Measurements from ENCODE around the gene ERMARD.
A peak's percentile ranks its signal among the peaks of the same experiment; 100 is the strongest.

The ERMARD gene

DNA sequence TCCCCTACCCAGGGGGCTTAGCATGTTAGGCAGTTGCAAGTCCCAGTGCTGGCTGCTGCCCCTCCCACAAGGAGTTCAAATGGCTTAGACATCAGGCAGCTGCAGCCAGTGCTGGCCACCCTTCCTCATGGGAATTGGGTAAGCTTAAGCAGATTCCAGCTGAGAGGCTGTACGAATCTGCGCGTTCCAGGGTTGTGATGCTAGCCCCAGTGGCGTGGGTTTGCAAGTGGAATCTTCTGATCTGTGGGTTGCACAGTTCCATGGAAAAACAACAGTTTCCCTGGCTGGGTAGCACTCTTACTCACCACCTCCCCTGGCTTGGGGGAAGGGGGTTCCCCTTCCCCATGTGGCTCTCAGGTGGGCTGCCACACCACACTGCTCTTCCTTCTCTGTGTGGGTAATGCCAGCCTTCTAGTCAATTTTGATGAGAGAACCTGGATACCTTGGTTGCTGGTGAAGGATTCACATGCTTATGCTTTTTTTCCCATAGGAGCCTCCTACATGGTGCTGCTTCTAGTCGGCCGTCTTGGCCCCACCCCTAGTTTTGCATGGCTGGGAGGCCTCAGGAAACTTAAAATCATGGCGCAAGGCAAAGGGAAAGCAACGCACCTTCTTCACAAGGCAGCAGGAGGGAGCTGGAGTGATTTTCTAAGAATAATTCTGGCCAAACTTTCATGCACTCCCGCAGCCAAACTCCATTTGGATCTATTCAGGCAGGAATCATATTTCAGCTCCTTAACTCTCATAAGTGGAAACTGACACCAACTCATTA, 13.0 kb upstream of the ERMARD start:
- DNase-seq (ENCODE audit: low read depth): no peak
- TF ChIP-seq, protein P1, sequence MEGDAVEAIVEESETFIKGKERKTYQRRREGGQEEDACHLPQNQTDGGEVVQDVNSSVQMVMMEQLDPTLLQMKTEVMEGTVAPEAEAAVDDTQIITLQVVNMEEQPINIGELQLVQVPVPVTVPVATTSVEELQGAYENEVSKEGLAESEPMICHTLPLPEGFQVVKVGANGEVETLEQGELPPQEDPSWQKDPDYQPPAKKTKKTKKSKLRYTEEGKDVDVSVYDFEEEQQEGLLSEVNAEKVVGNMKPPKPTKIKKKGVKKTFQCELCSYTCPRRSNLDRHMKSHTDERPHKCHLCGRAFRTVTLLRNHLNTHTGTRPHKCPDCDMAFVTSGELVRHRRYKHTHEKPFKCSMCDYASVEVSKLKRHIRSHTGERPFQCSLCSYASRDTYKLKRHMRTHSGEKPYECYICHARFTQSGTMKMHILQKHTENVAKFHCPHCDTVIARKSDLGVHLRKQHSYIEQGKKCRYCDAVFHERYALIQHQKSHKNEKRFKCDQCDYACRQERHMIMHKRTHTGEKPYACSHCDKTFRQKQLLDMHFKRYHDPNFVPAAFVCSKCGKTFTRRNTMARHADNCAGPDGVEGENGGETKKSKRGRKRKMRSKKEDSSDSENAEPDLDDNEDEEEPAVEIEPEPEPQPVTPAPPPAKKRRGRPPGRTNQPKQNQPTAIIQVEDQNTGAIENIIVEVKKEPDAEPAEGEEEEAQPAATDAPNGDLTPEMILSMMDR (IDR thresholded peaks at IDR 0.05; ENCODE audit: insufficient read depth, low read depth, low read length, missing control alignments): no peak
- H3K4me3 ChIP-seq (ENCODE audit: low read depth, low read length): no peak overlapping the region

DNA sequence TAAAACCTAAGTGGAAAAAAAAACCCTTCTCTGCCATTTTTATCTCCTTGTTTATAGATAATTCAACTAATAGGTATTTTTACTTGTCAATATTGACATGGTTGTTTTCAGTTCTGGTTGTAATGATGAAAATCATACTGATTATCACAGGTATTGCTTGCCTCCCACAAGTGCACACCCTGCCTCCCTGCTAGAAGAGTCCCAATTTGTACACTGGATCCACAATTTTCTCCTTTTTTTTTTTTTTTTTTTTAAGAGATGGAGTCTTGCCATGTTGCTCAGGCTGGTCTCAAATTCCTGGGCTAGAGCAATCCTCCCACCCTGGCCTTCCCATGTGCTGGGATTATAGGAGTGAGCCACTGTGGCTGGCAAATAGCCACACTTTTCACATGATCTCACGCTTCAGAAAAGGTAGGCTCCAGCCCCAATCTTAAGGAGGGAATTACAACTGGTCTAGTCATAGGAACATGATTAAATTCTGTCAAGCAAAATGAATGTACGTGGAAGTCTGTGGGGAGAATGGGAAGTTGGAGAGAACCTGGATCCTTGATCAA, 12.4 kb upstream of the ERMARD start:
- TF ChIP-seq, protein P1 (IDR thresholded peaks at IDR 0.05; ENCODE audit: insufficient read depth, low read depth, low read length, missing control alignments): no peak
- no peak overlapping the region for H3K4me3 ChIP-seq (ENCODE audit: low read depth, low read length)
- DNase-seq (ENCODE audit: low read depth): no peak

DNA sequence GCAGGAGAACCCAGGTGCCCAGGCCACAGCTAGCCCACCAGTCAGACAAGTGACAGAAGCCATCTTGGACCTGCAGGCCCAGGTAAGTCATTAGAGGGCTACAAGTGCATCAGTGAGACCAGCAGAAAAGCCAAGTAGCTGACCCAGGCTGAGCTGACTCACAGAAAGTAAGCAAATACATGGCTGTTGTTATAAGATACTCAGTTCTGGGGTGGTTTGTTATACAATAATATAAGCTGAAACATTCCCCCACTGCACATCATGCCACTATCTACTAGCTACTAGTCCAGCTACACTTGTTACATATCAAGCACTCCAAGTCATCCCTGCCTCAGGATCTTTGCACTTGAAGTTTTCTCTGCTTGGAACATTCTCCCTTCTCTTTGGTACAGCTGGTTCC, 10.1 kb upstream of the ERMARD start:
- H3K4me3 ChIP-seq (ENCODE audit: low read depth, low read length): no peak overlapping the region
- TF ChIP-seq, protein P1 (IDR thresholded peaks at IDR 0.05; ENCODE audit: insufficient read depth, low read depth, low read length, missing control alignments): no peak
- DNase-seq (ENCODE audit: low read depth): no peak

DNA sequence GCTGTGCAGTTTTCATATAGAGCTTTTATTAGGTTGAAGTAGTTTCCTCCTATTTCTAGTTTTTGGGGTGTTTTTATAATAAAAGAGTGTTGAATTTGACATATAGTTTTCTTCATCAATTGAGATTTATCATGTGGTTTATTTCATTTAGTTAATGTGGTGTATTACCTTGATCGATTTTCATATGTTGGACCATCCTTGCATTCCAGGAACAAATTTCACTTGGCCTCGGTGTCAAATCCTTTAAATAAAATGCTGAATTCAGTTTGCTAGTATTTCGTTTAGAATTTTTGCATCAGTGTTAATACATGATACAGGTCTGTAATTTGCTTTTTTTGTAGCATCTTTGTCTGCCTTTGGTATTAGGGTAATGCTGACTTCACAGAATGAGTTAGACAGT, 6.0 kb upstream of the ERMARD start:
- no peak for DNase-seq (ENCODE audit: low read depth)
- no peak overlapping the region for H3K4me3 ChIP-seq (ENCODE audit: low read depth, low read length)
- TF ChIP-seq, protein P1 (IDR thresholded peaks at IDR 0.05; ENCODE audit: insufficient read depth, low read depth, low read length, missing control alignments): no peak

DNA sequence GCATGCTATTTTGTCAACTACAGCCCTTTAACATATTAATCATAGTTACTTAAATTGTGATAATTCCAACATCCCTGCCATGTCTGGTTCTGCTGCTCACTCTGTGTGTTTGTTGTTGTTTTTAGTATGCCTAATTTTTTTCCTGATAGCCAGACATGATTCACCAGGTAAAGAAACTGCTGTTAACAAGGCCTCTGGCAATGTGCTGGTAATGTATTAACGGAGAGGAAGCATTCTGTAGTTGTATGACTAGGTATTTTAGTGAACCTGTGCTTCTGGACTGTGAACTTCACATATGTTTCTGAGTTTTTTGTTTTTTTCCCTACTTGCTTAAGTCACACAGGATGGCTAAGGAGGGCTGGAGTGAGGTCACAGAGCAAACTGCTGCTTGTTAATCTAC, 4.9 kb upstream of the ERMARD start:
- no peak overlapping the region for H3K4me3 ChIP-seq (ENCODE audit: low read depth, low read length)
- TF ChIP-seq, protein P1 (IDR thresholded peaks at IDR 0.05; ENCODE audit: insufficient read depth, low read depth, low read length, missing control alignments): no peak
- DNase-seq (ENCODE audit: low read depth): no peak

DNA sequence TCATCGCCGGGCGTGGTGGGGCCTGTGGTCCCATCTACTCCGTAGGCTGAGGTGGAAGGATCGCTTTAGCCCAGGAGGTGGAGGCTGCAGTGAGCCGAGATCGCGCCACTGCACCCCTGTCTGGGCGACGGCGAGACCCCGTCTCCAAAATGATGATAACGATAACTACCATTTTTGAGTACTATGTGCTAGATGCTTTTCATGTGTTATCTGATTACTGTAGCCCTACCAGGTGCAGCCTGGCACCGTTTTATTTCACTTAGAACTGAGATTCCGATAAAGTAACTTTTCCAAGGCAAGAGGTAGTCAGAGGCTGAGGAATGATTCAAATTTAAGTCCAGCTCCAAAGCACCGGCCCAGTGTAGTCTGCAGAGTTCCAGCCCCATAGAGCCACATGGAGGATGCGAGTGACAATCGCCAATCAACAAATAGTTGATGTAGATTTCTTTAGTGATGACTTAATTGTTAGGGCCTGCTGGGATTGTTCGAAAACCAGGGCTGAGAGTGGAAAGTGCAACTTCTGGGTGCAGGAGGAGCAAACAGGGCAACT, 727 bp downstream of the ERMARD start:
- H3K4me3 ChIP-seq (ENCODE audit: low read depth, low read length): peak overlapping the region; percentile 100
- peak; percentile 15 for DNase-seq (ENCODE audit: low read depth)

More for the DNA sequence above, 727 bp downstream of the ERMARD start:
- TF ChIP-seq, protein P1 (IDR thresholded peaks at IDR 0.05; ENCODE audit: insufficient read depth, low read depth, low read length, missing control alignments): no peak
